IMR-90 (cell line): ENCODE results near the gene ZNF3. TPM values are rescaled to one million over a fixed set of nuclear protein-coding genes. Genes with fewer than 3 reads are reported as not detected.

Experiments used
- ATAC-seq: fragments of 200-7000 bp; cut with Tn5 transposase; 2 replicates; pipeline ENCODE4 v1.9.1; 2020; ENCODE audit warnings: low read depth, mild to moderate bottlenecking, moderate library complexity
- BruUV-seq: library from RNA; stranded (reverse); fragments of 400-500 nt; replicated peaks from 2 replicates; lab custom pipeline; 2021; lab: Mats Ljungman, UMichigan
- CTCF ChIA-PET: fragments of 300-600 bp; formaldehyde crosslinking; extraction: SDS; loops from one replicate; lab custom pipeline; 2021; ENCODE audit warnings: antibody characterized with exemption; lab: Yijun Ruan, JAX
- POLR2A ChIA-PET: fragments of 300-600 bp; sonication (Branson Sonifier 250); formaldehyde crosslinking; loops from one replicate; lab custom pipeline; 2022; ENCODE audit warnings: antibody characterized with exemption; ENCODE audit not compliant: unreplicated experiment; lab: Charles Lee
- DNase-seq: peaks from one replicate; pipeline ENCODE4 v3.0.0; 2013
- H2AFZ ChIP-seq: replicated peaks from 2 replicates; pipeline ENCODE3; 2013; ENCODE audit warnings: low read length, mild to moderate bottlenecking; ENCODE audit not compliant: poor library complexity
- H2AK5ac ChIP-seq: 2 replicates; pipeline ENCODE4 v1.6.1; 2013; ENCODE audit warnings: low read depth, low read length, inconsistent platforms
- H2AK9ac ChIP-seq: replicated peaks from 2 replicates; pipeline ENCODE3; 2013; ENCODE audit warnings: mild to moderate bottlenecking, low read depth, low read length, moderate library complexity; ENCODE audit not compliant: poor library complexity
- H2BK120ac ChIP-seq: 2 replicates; pipeline ENCODE4 v1.6.1; 2013; ENCODE audit warnings: low read depth, low read length, inconsistent platforms
- H2BK15ac ChIP-seq: 3 replicates; pipeline ENCODE4 v1.6.1; 2013; ENCODE audit warnings: low read depth, low read length, inconsistent platforms
- H2BK20ac ChIP-seq: 2 replicates; pipeline ENCODE4 v1.6.1; 2013; ENCODE audit warnings: low read depth, mild to moderate bottlenecking, inconsistent platforms, low read length, moderate library complexity
- H2BK5ac ChIP-seq: 2 replicates; pipeline ENCODE4 v1.6.1; 2013; ENCODE audit warnings: mild to moderate bottlenecking, low read depth, low read length, inconsistent platforms; ENCODE audit not compliant: poor library complexity, severe bottlenecking
- H3K14ac ChIP-seq: replicated peaks from 2 replicates; pipeline ENCODE4 v1.6.1; 2013; ENCODE audit warnings: low read depth, low read length, inconsistent platforms
- H3K18ac ChIP-seq: 2 replicates; pipeline ENCODE4 v1.6.1; 2013; ENCODE audit warnings: low read depth, low read length, control low read depth
- H3K23ac ChIP-seq: 2 replicates; pipeline ENCODE4 v1.6.1; 2013; ENCODE audit warnings: low read depth, low read length, inconsistent platforms
- H3K27ac ChIP-seq: 2 replicates; pipeline ENCODE4 v1.5.1; 2013; ENCODE audit warnings: mild to moderate bottlenecking, control low read depth, low read length; ENCODE audit not compliant: insufficient read depth
- H3K27me3 ChIP-seq: 2 replicates; pipeline ENCODE4 v1.6.1; 2013; ENCODE audit warnings: low read length; ENCODE audit not compliant: control insufficient read depth, insufficient read depth
- H3K36me3 ChIP-seq: 2 replicates; pipeline ENCODE4 v1.6.1; 2013; ENCODE audit warnings: low read length, mixed read lengths; ENCODE audit not compliant: control insufficient read depth, insufficient read depth
- H3K4ac ChIP-seq: 2 replicates; pipeline ENCODE4 v1.6.1; 2013; ENCODE audit warnings: low read depth, low read length, inconsistent platforms
- H3K4me1 ChIP-seq: 2 replicates; pipeline ENCODE4 v1.6.1; 2013; ENCODE audit warnings: low read length, mixed read lengths; ENCODE audit not compliant: control insufficient read depth, insufficient read depth
- H3K4me2 ChIP-seq: 2 replicates; pipeline ENCODE4 v1.6.1; 2013; ENCODE audit warnings: low read depth, mild to moderate bottlenecking, control low read depth, low read length, moderate library complexity
- H3K4me3 ChIP-seq: 2 replicates; pipeline ENCODE4 v1.5.1; 2013; ENCODE audit warnings: low read depth, mild to moderate bottlenecking, control low read depth, low read length, moderate library complexity; ENCODE audit not compliant: insufficient read depth
- H3K56ac ChIP-seq: 2 replicates; pipeline ENCODE4 v1.6.1; 2013; ENCODE audit warnings: low read length, inconsistent platforms; ENCODE audit not compliant: insufficient read depth; ENCODE audit errors: extremely low read depth
- H3K79me1 ChIP-seq, 2 experiments: 2 replicates each; pipeline ENCODE4 v1.6.1; 2013; ENCODE audit warnings: low read length in 2 of 2, inconsistent platforms in 1 of 2, low read depth in 1 of 2
- H3K9ac ChIP-seq: 2 replicates; pipeline ENCODE4 v1.6.1; 2013; ENCODE audit warnings: low read depth, low read length, control low read depth
- H3K9me1 ChIP-seq: 2 replicates; pipeline ENCODE4 v1.6.1; 2013; ENCODE audit warnings: low read length, inconsistent platforms; ENCODE audit not compliant: insufficient read depth
- H3K9me3 ChIP-seq: 2 replicates; pipeline ENCODE4 v1.6.1; 2013; ENCODE audit warnings: low read length; ENCODE audit not compliant: control insufficient read depth, insufficient read depth
- H4K20me1 ChIP-seq: 2 replicates; pipeline ENCODE4 v1.6.1; 2013; ENCODE audit warnings: low read length, inconsistent platforms; ENCODE audit not compliant: insufficient read depth
- H4K5ac ChIP-seq: 2 replicates; pipeline ENCODE4 v1.6.1; 2013; ENCODE audit warnings: mild to moderate bottlenecking, low read depth, low read length, control low read depth
- H4K8ac ChIP-seq, 2 experiments: 2 replicates each; pipeline ENCODE4 v1.6.1; 2013; ENCODE audit warnings: low read depth in 2 of 2, low read length in 2 of 2, control low read depth in 1 of 2, inconsistent platforms in 1 of 2
- H4K91ac ChIP-seq: 2 replicates; pipeline ENCODE4 v1.6.1; 2013; ENCODE audit warnings: low read depth, low read length, inconsistent platforms; ENCODE audit not compliant: insufficient read depth
- RFX5 ChIP-seq: IDR thresholded peaks from 2 replicates; pipeline ENCODE4 v1.8.0; 2012; ENCODE audit warnings: low read depth, mild to moderate bottlenecking, low read length, moderate library complexity
- WGBS, 2 experiments: methylation state at CpG; one replicate each; pipeline versions ENCODE4 v1.1.5 to v1.1.7; 2013; ENCODE audit warnings: missing lambda C conversion rate in 2 of 2; ENCODE audit not compliant: insufficient read length in 1 of 2; ENCODE audit errors: extremely low coverage in 2 of 2; 5-methylcytosine and 5-hydroxymethylcytosine counted together
- dilution Hi-C: fragments of 300-500 bp; cut with HindIII; formaldehyde crosslinking; loops from one replicate; pipeline ENCODE4 v1.14.3; 2018; ENCODE audit warnings: low sequenced_read_pairs; ENCODE audit not compliant: unreplicated experiment
- in situ Hi-C: fragments of 300-500 bp; cut with MboI; formaldehyde crosslinking; loops from 3 replicates; pipeline ENCODE4 v1.14.3; 2019; ENCODE audit warnings: low sequenced_read_pairs, inconsistent platforms, mixed read lengths
- intact Hi-C: fragments of 100-400 bp; cut with micrococcal nuclease; formaldehyde crosslinking; loops from 2 replicates; pipeline ENCODE4 v1.10.0; 2022
- microRNA-seq, 2 experiments: library from miRNA; stranded (forward) in 1 of 2; unstranded in 1 of 2; fragments of 10-50 nt in 1 of 2; fragments of <30 nt in 1 of 2; gene quantifications in 1 of 2; microRNA quantifications in 1 of 2; one replicate each; pipeline versions ENCODE3 to v1.1.0; 2013 to 2020; ENCODE audit not compliant: insufficient read depth in 1 of 2, insufficient read length in 1 of 2, unreplicated experiment in 1 of 2
- polyA plus RNA-seq, 3 experiments: library from polyadenylated mRNA; depleted of rRNA; stranded (reverse); fragments of >200 nt; gene quantifications; 2 replicates each; pipeline ENCODE4 v1.2.3, GENCODE V29; 2012; ENCODE audit warnings: low replicate concordance in 1 of 3
- small RNA-seq, 5 experiments: library from RNA; depleted of rRNA; stranded (forward); fragments of <200 nt; gene quantifications; one replicate each; pipeline ENCODE3, GENCODE V24; 2012
- total RNA-seq: library from RNA; depleted of rRNA; stranded (reverse); fragments of >200 nt; gene quantifications from 2 replicates; pipeline ENCODE4 v1.2.3, GENCODE V29; 2012; rRNA removed

Gene ZNF3
- total and polyA plus RNA-seq, 2 of the 4 experiments (the other 2 are of a cell fraction): 24.8 to 30.8 TPM

GRCh38 chr7:100021297-100021696 is 60.2 kb downstream of the ZNF3 start:
- Histone ChIP-seq H3K9ac (no peak overlapping the region), H3K27ac (no peak overlapping the region), H4K5ac (no peak overlapping the region), H3K23ac (no peak overlapping the region), H2BK20ac (no peak overlapping the region), H2AK5ac (no peak overlapping the region), H3K14ac (no peak overlapping the region), H3K56ac (no peak overlapping the region), H2BK120ac (no peak overlapping the region), H3K4me2 (no peak overlapping the region), H3K9me1 (peaks cover 5% of the 10 kb centered on the region; the same call in 1 of the 2 replicates), H3K27me3 (no peaks in the 10 kb centered on the region), H3K79me1 (peaks cover 19 to 80% of the 10 kb centered on the region in 2 experiments), H3K4me3 (no peak overlapping the region), H3K4me1 (peaks cover 2% of the 10 kb centered on the region; the same call in 1 of the 2 replicates), H4K20me1 (peaks cover 41% of the 10 kb centered on the region; the same call in 1 of the 2 replicates), H3K9me3 (no peaks in the 10 kb centered on the region), H4K91ac (no peak overlapping the region), H3K4ac (no peak overlapping the region), H2BK5ac (no peak overlapping the region), H2AK9ac (no peak overlapping the region), H3K18ac (no peak overlapping the region), H2BK15ac (no peak overlapping the region), H4K8ac (no peak overlapping the region), H2AFZ (no peak overlapping the region), H3K36me3 (peaks cover 36% of the 10 kb centered on the region)
- no CpG with 5 or more reads among the region's 3 CpGs for WGBS, 2 experiments
- in situ Hi-C loops: no loop called here
- ATAC-seq (no peak), DNase-seq (no peak)
- BruUV-seq: no TSS peak
- dilution Hi-C loops: no loop called here
- POLR2A ChIA-PET: interaction anchor here (0.6 kb wide), 1 partner anchor 322 kb away, joined by 10 read pairs; no protein-coding TSS in a partner anchor
- intact Hi-C loops: no loop called here
- TF ChIP-seq RFX5: no peak
- CTCF ChIA-PET: no interaction called here

Small RNA genes within 50 kb of the gene (microRNA-seq; reads per million reads assigned to microRNA genes)
- gene MIR106B: 1,820 to 9,724 reads per million in 2 experiments
- 221 to 3,645 reads per million in 2 experiments for gene MIR25
- 1,754 to 40,429 reads per million in 2 experiments for gene MIR93

Small RNA genes within 50 kb of the gene (small RNA-seq; reads per million reads assigned to genes)
- 146 to 64,679 (median 19,769) reads per million in 5 experiments for gene MIR106B
- 26.3 to 31,501 (median 3,468) reads per million in 5 experiments for gene MIR25
- gene MIR93: 401 to 57,385 (median 23,255) reads per million in 5 experiments

Other genes starting within 250 kb of the ZNF3 start
- gene OR2AE1, start 204.7 kb downstream of the ZNF3 start, total RNA-seq: 0.18 TPM in 1 of 2 replicates, not detected in the other
- 0.17 TPM in 1 of 2 replicates, not detected in the other for gene OR2AE1, start 204.7 kb downstream of the ZNF3 start, polyA plus RNA-seq (2012; rRNA removed)
- 10.6 and 15.3 TPM in 2 replicates for gene TRIM4, start 162.2 kb downstream of the ZNF3 start, total RNA-seq
- gene TRIM4, start 162.2 kb downstream of the ZNF3 start, polyA plus RNA-seq (2012; rRNA removed): 11.5 and 13.4 TPM in 2 replicates
- not detected in 2 replicates for gene GJC3, start 152.1 kb downstream of the ZNF3 start, total RNA-seq
- gene GJC3, start 152.1 kb downstream of the ZNF3 start, polyA plus RNA-seq (2012; rRNA removed): not detected in 2 replicates
- not detected in 2 replicates for gene AZGP1, start 105.7 kb downstream of the ZNF3 start, total RNA-seq
- not detected in 2 replicates for gene AZGP1, start 105.7 kb downstream of the ZNF3 start, polyA plus RNA-seq (2012; rRNA removed)
- gene ZKSCAN1, start 66.1 kb downstream of the ZNF3 start, total RNA-seq: 30.3 and 40.7 TPM in 2 replicates
- 10.8 and 13.7 TPM in 2 replicates for gene ZKSCAN1, start 66.1 kb downstream of the ZNF3 start, polyA plus RNA-seq (2012; rRNA removed)
- 13.1 and 13.3 TPM in 2 replicates for gene ZSCAN21, start 31.9 kb downstream of the ZNF3 start, total RNA-seq
- 10.8 and 11.5 TPM in 2 replicates for gene ZSCAN21, start 31.9 kb downstream of the ZNF3 start, polyA plus RNA-seq (2012; rRNA removed)
- gene COPS6, start 7.2 kb upstream of the ZNF3 start, total RNA-seq: 158 and 185 TPM in 2 replicates
- gene COPS6, start 7.2 kb upstream of the ZNF3 start, polyA plus RNA-seq (2012; rRNA removed): 303 and 325 TPM in 2 replicates
- 130 and 137 TPM in 2 replicates for gene MCM7, start 19.7 kb upstream of the ZNF3 start, total RNA-seq
- gene MCM7, start 19.7 kb upstream of the ZNF3 start, polyA plus RNA-seq (2012; rRNA removed): 104 and 119 TPM in 2 replicates
- gene AP4M1, start 19.9 kb upstream of the ZNF3 start, total RNA-seq: 18.6 and 21.1 TPM in 2 replicates
- 20.5 and 21.4 TPM in 2 replicates for gene AP4M1, start 19.9 kb upstream of the ZNF3 start, polyA plus RNA-seq (2012; rRNA removed)
- gene TAF6, start 37.6 kb upstream of the ZNF3 start, total RNA-seq: 11.3 and 14.4 TPM in 2 replicates
- 55.3 and 56.5 TPM in 2 replicates for gene TAF6, start 37.6 kb upstream of the ZNF3 start, polyA plus RNA-seq (2012; rRNA removed)
- 13.3 and 20.0 TPM in 2 replicates for gene CNPY4, start 37.9 kb upstream of the ZNF3 start, total RNA-seq
- gene CNPY4, start 37.9 kb upstream of the ZNF3 start, polyA plus RNA-seq (2012; rRNA removed): 18.1 and 21.9 TPM in 2 replicates
- gene MBLAC1, start 45.2 kb upstream of the ZNF3 start, total RNA-seq: 0.56 and 0.72 TPM in 2 replicates
- 1.4 and 1.6 TPM in 2 replicates for gene MBLAC1, start 45.2 kb upstream of the ZNF3 start, polyA plus RNA-seq (2012; rRNA removed)
- gene LAMTOR4, start 67.2 kb upstream of the ZNF3 start, total RNA-seq: 131 and 134 TPM in 2 replicates
- 268 and 289 TPM in 2 replicates for gene LAMTOR4, start 67.2 kb upstream of the ZNF3 start, polyA plus RNA-seq (2012; rRNA removed)
- 4.4 and 4.5 TPM in 2 replicates for gene TRAPPC14, start 77.0 kb upstream of the ZNF3 start, total RNA-seq
- gene TRAPPC14, start 77.0 kb upstream of the ZNF3 start, polyA plus RNA-seq (2012; rRNA removed): 14.1 and 15.9 TPM in 2 replicates
- 0.90 and 1.1 TPM in 2 replicates for gene GAL3ST4, start 86.9 kb upstream of the ZNF3 start, total RNA-seq
- 7.3 and 8.5 TPM in 2 replicates for gene GAL3ST4, start 86.9 kb upstream of the ZNF3 start, polyA plus RNA-seq (2012; rRNA removed)
- gene GPC2, start 95.7 kb upstream of the ZNF3 start, total RNA-seq: 1.4 and 1.8 TPM in 2 replicates
- gene GPC2, start 95.7 kb upstream of the ZNF3 start, polyA plus RNA-seq (2012; rRNA removed): 5.7 and 6.0 TPM in 2 replicates
- 0.28 and 0.36 TPM in 2 replicates for gene STAG3, start 96.2 kb upstream of the ZNF3 start, total RNA-seq
- gene STAG3, start 96.2 kb upstream of the ZNF3 start, polyA plus RNA-seq (2012; rRNA removed): 0.47 and 0.65 TPM in 2 replicates
- gene PVRIG, start 138.2 kb upstream of the ZNF3 start, total RNA-seq: not detected in 2 replicates
- not detected in 2 replicates for gene PVRIG, start 138.2 kb upstream of the ZNF3 start, polyA plus RNA-seq (2012; rRNA removed)
- gene SPDYE3, start 226.0 kb upstream of the ZNF3 start, total RNA-seq: not detected in 2 replicates
- not detected in 2 replicates for gene SPDYE3, start 226.0 kb upstream of the ZNF3 start, polyA plus RNA-seq (2012; rRNA removed)